Activated T-helper 1 cell treated with anti-CD3 and anti-CD28 coated beads, Interleukin-2, amount 50 U/mL, for 16 hours (primary cell): Measurements from ENCODE around the gene RASL10B.

Experiments
- DNase-seq, 2 donors: peaks; one replicate each; pipeline ENCODE4 v3.0.0-alpha.2; 2020; ENCODE audit warnings: low read depth in 1 of 2, low spot score in 1 of 2

The RASL10B gene

DNA sequence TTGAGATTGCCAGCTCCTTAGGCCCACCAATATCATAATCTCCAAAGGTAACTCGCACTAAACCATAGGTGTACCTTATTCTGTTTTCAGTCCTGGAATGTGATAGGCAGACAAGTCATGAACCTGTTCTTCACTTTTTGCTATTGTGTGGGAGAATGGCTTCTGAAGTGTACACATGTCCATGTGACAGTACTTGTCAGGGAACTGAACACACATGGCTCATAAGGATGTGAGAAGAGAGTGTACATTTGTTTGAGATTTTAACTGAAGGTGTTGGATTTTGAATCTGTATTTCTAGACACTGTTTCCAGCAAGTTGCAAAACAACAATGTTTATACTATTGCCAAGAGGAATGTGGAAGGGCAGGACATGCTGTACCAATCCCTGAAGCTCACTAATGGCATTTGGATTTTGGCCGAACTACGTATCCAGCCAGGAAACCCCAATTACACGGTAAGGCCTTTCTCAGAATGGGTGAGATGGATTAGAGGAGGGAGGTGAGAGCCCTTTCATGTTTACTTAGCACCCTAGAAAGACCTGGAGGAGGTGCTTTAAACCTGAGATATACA lies 14.5 kb upstream of the RASL10B start:
- DNase-seq: no peak

GRCh38 chr17:35717475-35717874 lies 14.0 kb upstream of the RASL10B start:
- no peak for DNase-seq

- no peak for DNase-seq
These were observed 7.7 kb upstream of the RASL10B start for GRCh38 chr17:35723735-35724134.

- no peak for DNase-seq
These were observed 6.4 kb upstream of the RASL10B start for GRCh38 chr17:35725058-35725457.

GRCh38 chr17:35725802-35726126 lies 5.7 kb upstream of the RASL10B start:
- no peak for DNase-seq

- DNase-seq: no peak
These were observed 5.1 kb upstream of the RASL10B start for GRCh38 chr17:35726127-35726952.

- DNase-seq: no peak
These were observed 4.4 kb upstream of the RASL10B start for GRCh38 chr17:35726953-35727460.

GRCh38 chr17:35727635-35728034 lies 3.8 kb upstream of the RASL10B start:
- DNase-seq: no peak

DNA sequence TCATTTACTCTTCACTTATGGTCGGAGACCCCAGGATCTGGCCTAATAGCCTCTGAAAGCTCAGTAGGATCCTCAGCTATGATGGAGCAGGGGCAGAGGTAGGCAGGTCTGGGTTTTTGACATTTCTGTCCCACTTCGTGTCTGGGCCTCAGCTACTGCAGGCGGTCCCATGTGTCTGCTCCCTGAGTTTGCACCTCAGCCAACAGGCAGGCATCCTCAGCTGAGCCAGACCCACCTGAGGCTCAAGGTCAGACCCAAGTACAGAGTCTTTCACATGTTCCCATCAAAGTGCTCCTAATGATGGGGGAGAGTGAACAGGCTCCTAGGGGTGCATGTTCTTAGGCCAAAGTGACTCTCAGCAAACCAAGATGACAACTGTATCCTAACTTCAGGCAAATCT lies 2.9 kb upstream of the RASL10B start:
- no peak for DNase-seq

DNA sequence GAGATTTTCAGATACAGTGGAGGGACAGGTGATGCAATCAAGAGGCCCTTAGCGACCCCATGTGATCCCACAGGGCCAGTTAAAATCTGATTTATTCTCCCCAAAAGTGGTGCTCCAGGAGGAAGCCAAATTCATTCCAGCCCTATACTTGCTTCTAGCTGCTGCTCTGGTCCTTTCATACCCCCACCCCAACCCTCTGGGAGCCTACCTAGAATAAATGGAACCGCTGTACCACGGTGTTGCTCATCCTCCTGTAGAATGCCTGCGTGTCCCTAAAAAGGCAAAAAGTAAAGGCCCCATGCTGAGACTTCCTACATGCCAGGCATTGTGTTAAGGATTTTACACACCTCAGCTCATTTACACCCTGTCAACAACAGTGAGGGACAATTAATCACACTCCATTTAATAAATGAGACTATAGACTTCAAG lies 2.0 kb upstream of the RASL10B start:
- DNase-seq: no peak

DNA sequence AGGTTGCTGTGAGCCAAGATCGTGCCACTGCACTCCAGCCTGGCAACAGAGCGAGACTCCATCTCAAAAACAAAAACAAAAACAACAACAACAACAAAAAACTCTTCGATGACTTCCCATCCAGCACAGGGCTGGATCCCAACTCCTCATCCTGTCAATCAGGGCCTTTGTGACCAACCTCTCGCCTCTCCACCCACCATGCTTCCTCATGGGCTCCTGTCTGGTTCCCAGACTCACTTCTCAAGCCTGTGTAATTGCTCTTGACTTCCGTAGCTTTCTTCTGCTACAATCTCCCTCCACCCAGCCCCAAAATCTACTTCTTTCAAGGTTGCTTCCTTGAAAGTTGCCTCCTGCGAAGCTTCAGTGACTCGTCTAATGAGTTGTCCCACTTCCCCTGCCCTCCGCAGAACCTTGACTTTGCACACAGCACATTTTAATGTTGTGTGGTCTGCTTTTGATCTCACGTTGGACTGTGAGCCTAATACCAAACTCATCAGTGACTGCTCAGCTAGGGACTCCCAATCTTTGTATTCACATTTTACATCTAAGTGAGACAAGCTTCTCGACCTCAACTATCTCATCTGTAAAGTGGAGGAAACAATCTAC lies 936 bp upstream of the RASL10B start:
- DNase-seq: no peak

DNA sequence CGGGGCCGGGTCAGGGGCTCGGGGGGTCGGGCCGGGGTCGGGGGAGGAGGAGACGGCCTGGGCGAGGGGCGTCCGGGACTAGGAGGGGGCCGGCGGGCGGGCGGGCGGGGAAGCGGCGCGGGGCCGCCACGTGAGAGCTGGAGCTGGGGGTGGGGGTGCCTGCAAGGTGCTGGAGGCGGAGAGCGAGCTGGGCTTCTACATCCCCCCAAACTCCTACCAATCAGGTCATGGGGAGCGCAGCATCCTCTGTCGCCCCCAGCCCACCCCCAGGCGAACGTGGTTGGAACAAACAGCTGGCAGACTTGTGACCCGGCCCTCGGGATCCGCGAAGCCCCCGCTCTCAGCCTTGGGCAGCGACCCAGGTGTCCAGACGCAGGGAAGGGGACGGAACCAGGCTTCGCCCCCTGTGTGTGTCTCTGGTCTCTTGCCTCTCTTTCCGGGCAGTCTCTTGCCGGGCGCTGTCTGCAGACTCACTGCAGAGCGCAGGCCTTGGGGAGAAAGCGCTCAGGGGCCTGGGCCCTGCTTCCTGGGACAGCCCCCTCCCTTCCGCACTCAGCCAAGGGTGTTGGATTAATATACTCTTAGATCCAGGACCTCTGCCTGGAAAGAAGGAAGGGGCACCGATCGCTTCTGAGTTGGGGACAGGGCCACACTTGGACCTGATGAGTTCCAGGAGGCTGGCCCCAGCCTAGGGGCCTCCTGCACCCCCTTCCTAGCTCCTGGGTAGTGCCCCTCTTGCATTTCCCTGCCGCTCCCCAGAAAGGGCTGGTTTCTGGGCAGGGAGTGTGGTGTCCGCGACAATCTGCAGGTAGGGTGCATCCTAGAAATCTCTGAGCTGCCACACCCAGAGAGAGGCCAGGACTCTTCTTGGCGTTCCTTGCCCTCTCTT lies 722 bp downstream of the RASL10B start:
- DNase-seq: no peak

DNA sequence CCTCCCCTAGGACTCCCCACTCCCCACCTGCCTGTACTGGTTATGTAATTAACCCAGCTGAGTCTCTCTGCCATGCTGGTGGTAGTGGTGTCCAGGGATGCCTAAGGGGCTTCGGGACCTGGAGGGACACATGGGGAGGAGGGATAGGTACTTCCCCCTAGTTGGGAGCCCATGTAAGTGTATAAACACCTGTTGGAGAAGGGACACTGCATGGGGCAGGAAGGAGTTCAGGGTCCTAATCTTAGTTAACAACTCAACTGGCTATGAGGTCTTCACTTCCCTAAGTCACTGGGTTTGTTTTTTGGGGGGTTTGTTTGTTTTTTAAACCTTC lies 1.3 kb downstream of the RASL10B start:
- DNase-seq: no peak

DNA sequence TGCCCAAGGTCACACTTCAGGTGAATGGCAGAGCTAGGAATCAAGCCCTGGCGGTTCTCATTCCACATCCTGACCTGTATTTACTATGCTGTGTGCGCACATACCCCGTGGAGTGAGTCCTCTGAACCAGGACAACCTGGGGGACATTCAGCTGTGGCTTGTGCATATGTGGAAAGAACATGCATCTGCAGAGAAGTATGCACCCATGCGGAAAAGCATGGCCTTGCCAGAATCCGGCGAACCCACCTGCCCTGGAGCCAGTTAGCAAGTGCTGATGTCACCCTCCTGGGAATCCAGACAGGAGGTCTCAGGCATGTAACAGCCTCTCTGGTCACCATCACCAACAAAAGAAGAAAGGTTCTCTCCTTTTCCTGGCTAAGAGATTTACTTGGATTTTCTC lies 1.9 kb downstream of the RASL10B start:
- no peak for DNase-seq

GRCh38 chr17:35734396-35734795 lies 3.0 kb downstream of the RASL10B start:
- DNase-seq: no peak

DNA sequence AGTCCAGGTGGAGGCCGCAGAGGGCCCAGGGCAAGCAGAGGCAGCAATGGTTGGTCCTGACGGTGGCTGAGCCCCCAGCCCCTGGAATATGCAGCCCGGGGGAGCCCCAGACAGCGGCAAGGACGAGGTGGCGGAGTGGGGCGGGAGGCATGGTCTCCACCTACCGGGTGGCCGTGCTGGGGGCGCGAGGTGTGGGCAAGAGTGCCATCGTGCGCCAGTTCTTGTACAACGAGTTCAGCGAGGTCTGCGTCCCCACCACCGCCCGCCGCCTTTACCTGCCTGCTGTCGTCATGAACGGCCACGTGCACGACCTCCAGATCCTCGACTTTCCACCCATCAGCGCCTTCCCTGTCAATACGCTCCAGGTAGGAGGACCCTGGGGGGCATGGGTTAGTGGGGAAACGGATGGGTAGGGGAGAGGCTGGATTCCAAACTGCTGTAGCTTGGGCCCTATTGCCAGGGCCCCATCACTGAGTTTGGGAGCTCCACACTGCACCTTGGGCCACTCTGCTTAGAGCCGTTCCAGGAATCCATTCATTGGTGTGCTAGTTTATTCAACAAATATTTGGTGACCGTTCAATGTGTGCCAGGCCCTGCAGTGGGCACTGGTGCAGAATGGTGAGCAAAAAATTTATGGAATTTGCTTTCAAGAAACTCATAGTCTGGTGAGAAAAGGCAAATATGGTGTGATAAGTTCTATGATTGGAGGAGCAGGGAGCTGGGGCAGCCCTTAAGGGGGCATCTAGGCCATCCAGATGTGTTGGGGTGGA lies 3.8 kb downstream of the RASL10B start:
- DNase-seq: no peak

DNA sequence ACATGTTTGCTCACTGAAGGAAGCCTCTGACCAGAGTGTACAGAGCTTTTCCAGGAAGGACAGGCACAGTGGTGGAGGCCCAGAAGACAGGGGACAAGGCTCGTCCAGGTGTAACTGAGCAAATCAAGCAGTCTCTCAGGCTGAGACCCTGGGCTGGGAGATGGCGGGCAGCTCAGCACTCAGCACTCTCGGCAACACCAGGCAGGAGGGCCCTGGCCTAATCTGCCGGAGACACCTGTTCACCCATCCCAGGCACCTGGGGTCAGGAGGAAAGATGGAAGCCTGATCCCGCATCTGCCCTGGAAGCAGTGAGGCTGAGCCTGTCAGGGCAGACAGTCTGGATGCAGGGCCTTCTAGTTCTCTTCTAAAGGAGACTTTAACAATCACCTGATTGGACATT lies 4.8 kb downstream of the RASL10B start:
- DNase-seq: no peak

DNA sequence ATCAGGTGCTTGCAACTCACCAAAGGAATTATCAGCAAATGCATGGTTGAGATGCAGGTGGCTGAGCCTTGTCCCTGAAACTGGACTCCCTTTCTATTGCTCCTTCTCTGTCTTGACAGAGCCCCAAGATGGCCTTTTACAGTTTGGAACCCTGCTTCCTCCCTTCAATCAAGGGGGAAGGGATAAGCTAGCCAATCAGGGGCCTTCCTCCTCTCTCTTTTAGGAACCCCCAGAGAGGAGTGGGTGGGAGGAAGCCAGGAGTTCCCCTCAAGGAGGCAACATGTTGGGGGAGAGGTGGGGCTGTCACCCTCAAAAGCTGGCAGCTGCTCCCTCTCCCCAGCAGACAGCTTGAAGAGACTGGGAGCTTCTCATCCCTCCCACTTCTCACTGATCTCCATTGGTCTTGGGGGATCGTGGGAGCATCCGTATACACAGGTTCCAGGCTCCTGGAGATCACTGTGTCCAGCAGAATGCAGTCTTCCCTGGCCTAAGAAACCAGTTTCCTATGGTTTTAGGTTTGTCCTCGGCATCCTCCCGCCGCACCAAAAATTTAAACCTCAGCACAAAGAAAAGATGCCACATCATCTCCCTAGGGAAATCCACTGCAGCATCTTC lies 7.2 kb downstream of the RASL10B start:
- no peak for DNase-seq

DNA sequence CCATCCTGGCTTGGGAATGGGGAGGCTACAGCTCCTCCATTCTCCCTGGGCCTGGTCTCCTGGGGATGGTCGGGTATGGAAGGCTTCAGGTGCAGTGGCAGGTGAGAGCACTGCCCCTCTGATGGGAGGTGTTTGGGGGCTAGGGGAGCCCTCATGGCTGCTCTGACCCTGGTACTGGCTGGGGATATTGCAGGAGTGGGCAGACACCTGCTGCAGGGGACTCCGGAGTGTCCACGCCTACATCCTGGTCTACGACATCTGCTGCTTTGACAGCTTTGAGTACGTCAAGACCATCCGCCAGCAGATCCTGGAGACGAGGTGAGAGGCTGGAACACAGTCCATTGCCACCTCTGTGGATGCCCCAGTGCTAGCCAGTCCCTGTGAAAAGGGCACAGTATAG lies 8.8 kb downstream of the RASL10B start:
- DNase-seq: no peak
